ENCODE measurements around the gene BEAN1. TPM values are rescaled to one million over a fixed set of nuclear protein-coding genes. Genes with fewer than 3 reads are reported as not detected.

BEAN1 gene
- total and polyA plus RNA-seq, 8 donors, result 0.40 to 3.7 (median 0.55) TPM; not detected in 5

DNA sequence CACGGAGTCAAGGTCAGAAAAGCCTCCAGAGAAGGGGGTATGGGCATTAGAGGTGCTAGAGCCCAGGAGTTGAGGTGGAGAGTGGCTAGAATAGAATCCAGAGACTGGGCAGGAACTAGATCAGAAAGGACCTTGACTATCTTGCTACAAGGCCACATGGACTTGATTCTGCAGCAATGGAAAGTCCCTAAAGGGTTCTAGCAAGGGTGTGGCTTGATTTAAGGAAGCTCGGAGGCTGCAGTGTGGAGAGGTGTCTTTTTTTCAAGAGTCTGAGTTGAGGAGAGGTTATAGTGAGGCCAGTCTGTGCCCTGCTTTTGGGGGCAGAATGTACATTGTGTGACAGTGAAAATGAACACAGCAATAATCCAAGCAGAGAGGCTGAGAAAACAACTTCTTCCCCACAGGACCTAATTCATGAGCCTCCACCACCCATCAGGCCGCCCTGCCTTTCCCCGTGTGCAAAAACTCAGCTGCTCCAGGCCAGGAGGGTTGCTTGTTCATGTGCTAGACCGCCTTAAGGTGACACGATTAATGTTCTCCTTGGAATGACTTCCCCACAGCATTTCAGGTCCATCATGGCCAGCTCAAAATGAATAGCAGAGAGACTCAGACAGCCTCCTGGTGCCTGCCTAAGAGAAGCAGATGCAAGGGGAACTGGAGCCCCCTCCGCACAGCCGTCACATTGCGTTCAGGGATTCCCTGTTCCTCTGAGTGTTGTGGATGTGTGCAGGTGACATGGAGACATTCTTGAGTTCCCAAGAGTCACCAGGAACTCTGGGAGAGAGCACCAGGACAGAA lies 8.7 kb upstream of the BEAN1 start:
- no peak for DNase-seq

DNA sequence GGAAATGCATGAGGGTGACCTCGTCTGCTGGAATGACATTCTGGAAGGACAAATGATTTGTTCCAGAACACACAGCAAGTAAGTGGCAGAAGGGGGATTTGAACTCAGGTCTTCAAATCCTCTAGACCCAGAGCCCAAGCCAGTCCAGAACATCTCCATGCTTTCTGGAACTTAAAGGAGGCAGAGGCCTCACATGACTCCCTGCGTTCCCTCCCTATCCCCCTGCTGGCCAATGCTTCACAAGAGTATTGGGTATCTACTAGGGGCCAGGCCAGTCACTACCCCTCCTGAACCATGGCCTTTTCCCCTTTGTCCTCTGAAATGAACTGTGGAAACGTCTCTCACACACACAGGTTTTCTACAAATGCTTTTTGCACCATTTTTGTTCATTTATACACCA lies 7.6 kb upstream of the BEAN1 start:
- no peak for DNase-seq
- peaks cover 0 to 35% (median 0%) of the 10 kb centered on the region in 3 donors for H3K27me3 ChIP-seq
- no peak overlapping the region for H3K4me3 ChIP-seq
- no peak overlapping the region for H3K27ac ChIP-seq
- 43 to 62% (median 59%) methylated on average over 3 of the region's 3 CpGs for WGBS, 5 donors
- H3K9me3 ChIP-seq, result no peaks in the 10 kb centered on the region
- TF ChIP-seq EP300 (IDR thresholded peaks at IDR 0.05) (no peak), POLR2A (IDR thresholded peaks at IDR 0.05) (no peak), POLR2AphosphoS5 (IDR thresholded peaks at IDR 0.05) (no peak)
- TF ChIP-seq, protein P1, sequence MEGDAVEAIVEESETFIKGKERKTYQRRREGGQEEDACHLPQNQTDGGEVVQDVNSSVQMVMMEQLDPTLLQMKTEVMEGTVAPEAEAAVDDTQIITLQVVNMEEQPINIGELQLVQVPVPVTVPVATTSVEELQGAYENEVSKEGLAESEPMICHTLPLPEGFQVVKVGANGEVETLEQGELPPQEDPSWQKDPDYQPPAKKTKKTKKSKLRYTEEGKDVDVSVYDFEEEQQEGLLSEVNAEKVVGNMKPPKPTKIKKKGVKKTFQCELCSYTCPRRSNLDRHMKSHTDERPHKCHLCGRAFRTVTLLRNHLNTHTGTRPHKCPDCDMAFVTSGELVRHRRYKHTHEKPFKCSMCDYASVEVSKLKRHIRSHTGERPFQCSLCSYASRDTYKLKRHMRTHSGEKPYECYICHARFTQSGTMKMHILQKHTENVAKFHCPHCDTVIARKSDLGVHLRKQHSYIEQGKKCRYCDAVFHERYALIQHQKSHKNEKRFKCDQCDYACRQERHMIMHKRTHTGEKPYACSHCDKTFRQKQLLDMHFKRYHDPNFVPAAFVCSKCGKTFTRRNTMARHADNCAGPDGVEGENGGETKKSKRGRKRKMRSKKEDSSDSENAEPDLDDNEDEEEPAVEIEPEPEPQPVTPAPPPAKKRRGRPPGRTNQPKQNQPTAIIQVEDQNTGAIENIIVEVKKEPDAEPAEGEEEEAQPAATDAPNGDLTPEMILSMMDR (IDR thresholded peaks at IDR 0.05), result no peak
- no peaks in the 10 kb centered on the region for H3K36me3 ChIP-seq
- intact Hi-C loops (cut with DNase I; ENCODE audit: low total_unique reads), result no loop called here
- H3K4me1 ChIP-seq, result no peaks in the 10 kb centered on the region

More for the DNA sequence above, 8.7 kb upstream of the BEAN1 start:
- no peaks in the 10 kb centered on the region for H3K36me3 ChIP-seq
- TF ChIP-seq, protein P1 (IDR thresholded peaks at IDR 0.05), result no peak
- TF ChIP-seq EP300 (IDR thresholded peaks at IDR 0.05) (no peak), POLR2A (IDR thresholded peaks at IDR 0.05) (no peak), POLR2AphosphoS5 (IDR thresholded peaks at IDR 0.05) (no peak)
- H3K4me1 ChIP-seq, result no peaks in the 10 kb centered on the region
- H3K27ac ChIP-seq, result no peak overlapping the region
- 66 to 80% (median 74%) methylated on average over 9 of the region's 9 CpGs for WGBS, 5 donors
- H3K4me3 ChIP-seq, result no peak overlapping the region
- no peaks in the 10 kb centered on the region for H3K9me3 ChIP-seq
- peaks cover 0 to 26% (median 0%) of the 10 kb centered on the region in 3 donors for H3K27me3 ChIP-seq
- intact Hi-C loops (cut with DNase I; ENCODE audit: low total_unique reads), result no loop called here

DNA sequence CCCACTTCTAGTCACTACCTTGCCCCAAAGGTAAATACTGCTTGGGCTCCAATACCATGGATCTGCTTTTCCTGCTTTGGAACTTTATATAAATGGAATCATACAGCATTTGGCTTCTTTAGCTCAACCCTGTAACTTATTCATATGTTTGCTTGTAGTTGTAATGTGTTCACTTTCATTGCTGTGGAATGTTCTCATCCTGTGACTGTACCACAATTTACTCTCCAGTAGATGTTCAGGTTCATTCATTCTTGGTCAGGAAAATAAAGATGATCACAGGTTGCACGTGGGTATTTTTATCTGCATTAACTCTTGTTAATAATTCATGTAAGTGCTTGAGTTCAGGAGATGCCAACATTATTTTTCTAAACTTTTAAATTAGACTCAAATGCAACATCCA lies 6.7 kb upstream of the BEAN1 start:
- Histone ChIP-seq H3K27me3 (peaks cover 1 to 43% (median 3%) of the 10 kb centered on the region in 3 donors), H3K9me3 (no peaks in the 10 kb centered on the region), H3K27ac (no peak overlapping the region), H3K4me3 (no peak overlapping the region), H3K36me3 (no peaks in the 10 kb centered on the region), H3K4me1 (no peaks in the 10 kb centered on the region)
- 30 to 41% (median 38%) methylated on average over 1 of the region's 1 CpG for WGBS, 5 donors
- intact Hi-C loops (cut with DNase I; ENCODE audit: low total_unique reads), result no loop called here
- DNase-seq, result no peak
- TF ChIP-seq POLR2A (IDR thresholded peaks at IDR 0.05), result no peak
- TF ChIP-seq, protein P1 (IDR thresholded peaks at IDR 0.05), result no peak
- TF ChIP-seq POLR2AphosphoS5 (IDR thresholded peaks at IDR 0.05), result no peak
- TF ChIP-seq EP300 (IDR thresholded peaks at IDR 0.05), result no peak

DNA sequence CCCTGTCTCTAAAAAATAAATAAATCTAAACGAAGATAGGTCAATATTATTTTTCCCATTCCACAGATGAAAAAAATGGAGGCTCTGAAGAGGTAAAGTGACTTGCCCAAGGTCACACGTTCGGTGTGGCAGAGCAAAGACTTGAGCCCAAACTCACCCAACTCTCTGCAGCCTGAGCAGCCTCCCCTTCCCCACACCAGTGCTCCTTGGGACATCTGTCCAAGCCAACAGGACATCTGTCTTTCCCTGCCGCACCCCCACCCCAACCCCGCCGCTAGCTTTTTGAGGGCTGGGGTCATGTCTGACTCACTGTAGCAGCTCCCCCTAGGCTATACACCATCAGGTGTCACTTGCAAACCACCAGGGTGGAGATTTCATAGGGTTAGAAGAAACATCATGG lies 5.2 kb upstream of the BEAN1 start:
- Histone ChIP-seq H3K36me3 (no peaks in the 10 kb centered on the region), H3K4me1 (peaks cover 7 to 10% (median 8%) of the 10 kb centered on the region in 4 donors), H3K27me3 (peaks cover 7 to 58% (median 17%) of the 10 kb centered on the region in 3 donors), H3K9me3 (no peaks in the 10 kb centered on the region), H3K4me3 (no peak overlapping the region), H3K27ac (no peak overlapping the region)
- 76 to 92% (median 84%) methylated on average over 6 of the region's 6 CpGs for WGBS, 5 donors
- intact Hi-C loops (cut with DNase I; ENCODE audit: low total_unique reads), result no loop called here
- TF ChIP-seq POLR2A (IDR thresholded peaks at IDR 0.05), result no peak
- no peak for DNase-seq

DNA sequence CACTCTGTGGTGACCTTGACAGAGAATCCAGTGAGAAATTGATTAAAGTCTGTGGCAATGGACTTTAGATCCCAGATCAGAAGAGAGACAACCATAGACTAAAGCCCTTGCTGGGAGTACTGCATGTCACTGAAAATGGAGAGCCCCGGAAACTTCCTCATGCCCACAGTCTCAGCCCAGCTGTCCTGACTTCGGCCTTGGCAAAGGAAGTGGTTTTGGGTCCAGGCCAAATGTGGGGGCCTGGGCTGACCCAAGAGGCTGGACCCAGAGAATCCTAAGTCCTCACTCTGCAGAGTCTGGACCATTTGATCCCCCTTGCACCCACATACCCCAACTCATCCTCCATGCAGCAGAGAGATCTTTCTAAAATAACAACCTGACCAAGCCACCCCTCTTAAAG lies 4.7 kb upstream of the BEAN1 start:
- Histone ChIP-seq H3K36me3 (no peaks in the 10 kb centered on the region), H3K9me3 (no peaks in the 10 kb centered on the region), H3K4me1 (peaks cover 9 to 13% (median 11%) of the 10 kb centered on the region in 4 donors), H3K27me3 (peaks cover 9 to 61% (median 19%) of the 10 kb centered on the region in 3 donors), H3K4me3 (no peak overlapping the region), H3K27ac (no peak overlapping the region)
- intact Hi-C loops (cut with DNase I; ENCODE audit: low total_unique reads), result no loop called here
- WGBS, 5 donors, result 68 to 85% (median 78%) methylated on average over 2 of the region's 2 CpGs
- no peak for TF ChIP-seq POLR2AphosphoS5 (IDR thresholded peaks at IDR 0.05)
- no peak for TF ChIP-seq POLR2A (IDR thresholded peaks at IDR 0.05)
- TF ChIP-seq EP300 (IDR thresholded peaks at IDR 0.05), result no peak
- TF ChIP-seq, protein P1 (IDR thresholded peaks at IDR 0.05), result no peak
- no peak for DNase-seq
